H9 (cell line): ENCODE data around the gene TRMT112. TPM values are rescaled to one million over a fixed set of nuclear protein-coding genes. Genes with fewer than 3 reads are reported as not detected.

Experiments used
- DNase-seq: peaks from one replicate; pipeline ENCODE4 v3.0.0-alpha.2; 2017
- H2AFZ ChIP-seq: one replicate; pipeline ENCODE4 v1.6.1; 2013; ENCODE audit warnings: mild to moderate bottlenecking, low read length, control low read depth, moderate library complexity
- H2AK5ac ChIP-seq: 2 replicates; pipeline ENCODE4 v1.6.1; 2013; ENCODE audit warnings: low read length, control low read depth, mixed read lengths; ENCODE audit not compliant: insufficient read length
- H2BK120ac ChIP-seq: one replicate; pipeline ENCODE4 v1.6.1; 2013; ENCODE audit warnings: low read depth, mild to moderate bottlenecking, low read length, control low read depth, inconsistent platforms; ENCODE audit not compliant: poor library complexity, severe bottlenecking
- H2BK12ac ChIP-seq: 2 replicates; pipeline ENCODE4 v1.6.1; 2013; ENCODE audit warnings: low read length, control low read depth, mixed read lengths, low read depth; ENCODE audit not compliant: insufficient read length
- H2BK15ac ChIP-seq: 2 replicates; pipeline ENCODE4 v1.6.1; 2013; ENCODE audit warnings: low read depth, low read length, control low read depth
- H2BK20ac ChIP-seq: one replicate; pipeline ENCODE4 v1.6.1; 2013; ENCODE audit warnings: low read depth, mild to moderate bottlenecking, low read length, control low read depth, inconsistent platforms; ENCODE audit not compliant: poor library complexity, severe bottlenecking
- H2BK5ac ChIP-seq: 2 replicates; pipeline ENCODE4 v1.6.1; 2013; ENCODE audit warnings: low read length, control low read depth, mixed read lengths; ENCODE audit not compliant: insufficient read length
- H3K14ac ChIP-seq: 2 replicates; pipeline ENCODE4 v1.6.1; 2013; ENCODE audit warnings: low read length, control low read depth; ENCODE audit not compliant: insufficient read depth
- H3K18ac ChIP-seq: 2 replicates; pipeline ENCODE4 v1.6.1; 2013; ENCODE audit warnings: low read depth, mild to moderate bottlenecking, mixed read lengths, low read length, control low read depth; ENCODE audit not compliant: insufficient read length
- H3K23ac ChIP-seq: 2 replicates; pipeline ENCODE4 v1.6.1; 2013; ENCODE audit warnings: low read length, control low read depth, mixed read lengths, low read depth; ENCODE audit not compliant: insufficient read length
- H3K23me2 ChIP-seq: 2 replicates; pipeline ENCODE4 v1.6.1; 2013; ENCODE audit warnings: low read depth, mild to moderate bottlenecking, mixed read lengths, low read length, control low read depth; ENCODE audit not compliant: insufficient read length, poor library complexity, severe bottlenecking
- H3K27ac ChIP-seq: 2 replicates; pipeline ENCODE4 v1.5.1; 2013; ENCODE audit warnings: low read length, control low read depth, mixed read lengths, low read depth; ENCODE audit not compliant: insufficient read length
- H3K27me3 ChIP-seq: 2 replicates; pipeline ENCODE4 v1.6.1; 2013; ENCODE audit warnings: low read length, control low read depth, inconsistent platforms; ENCODE audit not compliant: insufficient read depth
- H3K4ac ChIP-seq: 2 replicates; pipeline ENCODE4 v1.6.1; 2013; ENCODE audit warnings: low read depth, mild to moderate bottlenecking, control low read depth, inconsistent platforms, low read length, moderate library complexity
- H3K4me1 ChIP-seq: 2 replicates; pipeline ENCODE4 v1.6.1; 2013; ENCODE audit warnings: low read length, control low read depth, inconsistent platforms; ENCODE audit not compliant: insufficient read depth
- H3K4me2 ChIP-seq: 2 replicates; pipeline ENCODE4 v1.6.1; 2013; ENCODE audit warnings: low read length, control low read depth, mixed read lengths; ENCODE audit not compliant: insufficient read length, insufficient read depth
- H3K56ac ChIP-seq: 2 replicates; pipeline ENCODE4 v1.6.1; 2013; ENCODE audit warnings: low read depth, mild to moderate bottlenecking, mixed read lengths, low read length, control low read depth; ENCODE audit not compliant: insufficient read length
- H3K79me1 ChIP-seq: 2 replicates; pipeline ENCODE4 v1.6.1; 2013; ENCODE audit warnings: low read depth, mild to moderate bottlenecking, moderate library complexity, low read length, control low read depth, inconsistent platforms; ENCODE audit not compliant: insufficient read depth, poor library complexity, severe bottlenecking
- H3K79me2 ChIP-seq: 2 replicates; pipeline ENCODE4 v1.6.1; 2013; ENCODE audit warnings: low read length, control low read depth, inconsistent platforms; ENCODE audit not compliant: insufficient read depth
- H3K9ac ChIP-seq: 2 replicates; pipeline ENCODE4 v1.6.1; 2013; ENCODE audit warnings: low read length, control low read depth, mixed read lengths; ENCODE audit not compliant: insufficient read length; ENCODE audit errors: extremely low read depth
- H3K9me3 ChIP-seq: one replicate; pipeline ENCODE4 v1.6.1; 2013; ENCODE audit warnings: low read depth, low read length, inconsistent platforms; ENCODE audit not compliant: control insufficient read depth
- H3T11ph ChIP-seq: one replicate; pipeline ENCODE4 v1.6.1; 2013; ENCODE audit warnings: mild to moderate bottlenecking, low read length, control low read depth, inconsistent platforms
- H4K20me1 ChIP-seq: one replicate; pipeline ENCODE4 v1.6.1; 2013; ENCODE audit not compliant: control insufficient read depth, insufficient read length, insufficient read depth
- H4K5ac ChIP-seq: 2 replicates; pipeline ENCODE4 v1.6.1; 2013; ENCODE audit warnings: low read depth, mild to moderate bottlenecking, mixed read lengths, low read length, control low read depth; ENCODE audit not compliant: insufficient read length
- H4K8ac ChIP-seq: replicated peaks from 2 replicates; pipeline ENCODE4 v1.6.1; 2013; ENCODE audit warnings: low read length, control low read depth, mixed read lengths, low read depth; ENCODE audit not compliant: insufficient read length
- H4K91ac ChIP-seq: 2 replicates; pipeline ENCODE4 v1.6.1; 2013; ENCODE audit warnings: low read depth, mild to moderate bottlenecking, moderate library complexity, mixed read lengths, low read length, control low read depth; ENCODE audit not compliant: insufficient read length
- H3K27ac Mint-ChIP-seq, 3 experiments: 2 replicates in 2 of 3; 3 replicates in 1 of 3; pipeline ENCODE4 v1.8.0; 2020 to 2021; ENCODE audit warnings: mixed read lengths in 3 of 3, mild to moderate bottlenecking in 1 of 3, moderate library complexity in 1 of 3
- H3K27me3 Mint-ChIP-seq: 2 replicates; pipeline ENCODE4 v1.8.0; 2021; ENCODE audit warnings: low read depth, mild to moderate bottlenecking, moderate library complexity, mixed read lengths
- H3K36me3 Mint-ChIP-seq, 3 experiments: 2 replicates in 2 of 3; 3 replicates in 1 of 3; pipeline ENCODE4 v1.8.0; 2020 to 2021; ENCODE audit warnings: low read depth in 3 of 3, mixed read lengths in 3 of 3; ENCODE audit not compliant: insufficient read depth in 1 of 3
- H3K4me1 Mint-ChIP-seq, 2 experiments: 2 replicates each; pipeline ENCODE4 v1.8.0; 2020; ENCODE audit warnings: mixed read lengths in 2 of 2
- H3K4me3 Mint-ChIP-seq, 2 experiments: 2 replicates in 1 of 2; 3 replicates in 1 of 2; pipeline ENCODE4 v1.8.0; 2020 to 2021; ENCODE audit warnings: mild to moderate bottlenecking in 2 of 2, mixed read lengths in 2 of 2, moderate library complexity in 1 of 2
- H3K9me3 Mint-ChIP-seq, 2 experiments: 2 replicates in 1 of 2; 3 replicates in 1 of 2; pipeline ENCODE4 v1.8.0; 2020; ENCODE audit warnings: mild to moderate bottlenecking in 2 of 2, mixed read lengths in 2 of 2, moderate library complexity in 1 of 2
- CTCF ChIP-seq: fragments of 200-600 bp; sonication (generic); conservative IDR thresholded peaks from 3 replicates; pipeline ENCODE4 v1.8.0; 2021; ENCODE audit warnings: antibody characterized with exemption, mild to moderate bottlenecking
- WGBS: extraction: QIAGEN DNeasy Blood & Tissue Kit; methylation state at CpG from one replicate; pipeline ENCODE4 v1.1.7; 2013; ENCODE audit warnings: missing lambda C conversion rate, low lambda C conversion rate, mixed read lengths; ENCODE audit not compliant: insufficient read length; ENCODE audit errors: extremely low coverage; 5-methylcytosine and 5-hydroxymethylcytosine counted together
- total RNA-seq: library from RNA; stranded (reverse); gene quantifications from 2 replicates; pipeline ENCODE4 v1.2.1, GENCODE V29; 2021

TRMT112 gene
- total RNA-seq, 1 experiment from 2014 or later, result 315 TPM

- Mint-ChIP-seq H3K9me3 (no peaks in the 10 kb centered on the region), H3K36me3 (no peaks in the 10 kb centered on the region), H3K27me3 (peaks cover 17% of the 10 kb centered on the region), H3K4me3 (peak within 1 kb of the TSS; percentile 66 to 84), H3K4me1 (peaks cover 7 to 35% of the 10 kb centered on the region in 2 experiments), H3K27ac (peak within 1 kb of the TSS in 2 of 3 experiments; percentile 55 to 72; a peak in 2 of 7 replicates)
- no peaks in the 10 kb centered on the region; the same call in 1 of the 2 replicates for H3K4me1 ChIP-seq
- no peaks in the 10 kb centered on the region for H3K9me3 ChIP-seq
- DNase-seq, result no peak
- no peaks in the 10 kb centered on the region for H3K79me2 ChIP-seq
- H3K4me2 ChIP-seq, result peak within 1 kb of the TSS; percentile 58
- H3K79me1 ChIP-seq, result no peaks in the 10 kb centered on the region
- peaks cover 17% of the 10 kb centered on the region for H3K23me2 ChIP-seq
- H2AFZ ChIP-seq, result no peak within 1 kb of the TSS
- H4K91ac ChIP-seq, result no peak within 1 kb of the TSS
- H2BK5ac ChIP-seq, result no peak within 1 kb of the TSS
- H3T11ph ChIP-seq, result no peak within 1 kb of the TSS
- H2BK20ac ChIP-seq, result no peak within 1 kb of the TSS
- H3K27ac ChIP-seq, result no peak within 1 kb of the TSS
- H4K20me1 ChIP-seq, result peaks cover 3% of the 10 kb centered on the region
- H3K56ac ChIP-seq, result no peak within 1 kb of the TSS
- no peak within 1 kb of the TSS for H4K5ac ChIP-seq
- no peak within 1 kb of the TSS for H3K14ac ChIP-seq
- H3K4ac ChIP-seq, result no peak within 1 kb of the TSS
- no peak within 1 kb of the TSS for H2AK5ac ChIP-seq
- H4K8ac ChIP-seq, result no peak within 1 kb of the TSS
- no peak within 1 kb of the TSS for H2BK12ac ChIP-seq
- H2BK15ac ChIP-seq, result no peak within 1 kb of the TSS
- H3K9ac ChIP-seq, result no peak within 1 kb of the TSS
- H3K23ac ChIP-seq, result no peak within 1 kb of the TSS
- WGBS, result no CpG with 5 or more reads among the region's 16 CpGs
- no peak for TF ChIP-seq CTCF
- no peaks in the 10 kb centered on the region for H3K27me3 ChIP-seq
- H2BK120ac ChIP-seq, result no peak within 1 kb of the TSS
- H3K18ac ChIP-seq, result no peak within 1 kb of the TSS
These were observed 22.5 kb upstream of the TRMT112 start, which contains the start of gene CCDC88B for GRCh38 chr11:64339754-64340408. Gene CCDC88B, plus strand, starts transcription at chr11:64340204. Its CDS starts 63 bp downstream, at chr11:64340267.
